Measurements from ENCODE around the gene DPEP2. TPM values are rescaled to one million over a fixed set of nuclear protein-coding genes. Genes with fewer than 3 reads are reported as not detected.
A peak's percentile ranks its signal among the peaks of the same experiment; 100 is the strongest.

Gene DPEP2
- total and polyA plus RNA-seq, 2 experiments from 2014 or later, result not detected

GRCh38 chr16:67948015-67948414 is 51.3 kb downstream of the DPEP2 start:
- Mint-ChIP-seq H3K36me3 (ENCODE audit: low read depth) (peaks cover 40% of the 10 kb centered on the region), H3K4me1 (no peaks in the 10 kb centered on the region), H3K27me3 (ENCODE audit: insufficient read depth, low read depth, poor library complexity) (peaks cover 4% of the 10 kb centered on the region), H3K4me3 (no peak overlapping the region), H3K27ac (no peak overlapping the region), H3K9me3 (no peaks in the 10 kb centered on the region)
- Histone ChIP-seq H3K9me2 (ENCODE audit: insufficient read depth) (no peaks in the 10 kb centered on the region), H3K27me3 (ENCODE audit: insufficient read depth) (no peaks in the 10 kb centered on the region), H3K27ac (ENCODE audit: low read depth) (no peak overlapping the region), H3K4me1 (ENCODE audit: insufficient read depth) (no peaks in the 10 kb centered on the region), H3K4me3 (no peak overlapping the region), H3K4me2 (no peak overlapping the region), H2AFZ (no peak overlapping the region), H3K79me2 (replicated peaks; ENCODE audit: insufficient read depth) (no peaks in the 10 kb centered on the region), H3K36me3 (ENCODE audit: insufficient read depth) (peaks cover 13% of the 10 kb centered on the region; the same call in 1 of the 2 replicates), H4K20me1 (replicated peaks; ENCODE audit: insufficient read depth) (no peaks in the 10 kb centered on the region; the same call in 1 of the 2 replicates), H3F3A (replicated peaks; ENCODE audit: low read depth) (no peaks in the 10 kb centered on the region)
- DNase-seq (ENCODE audit: low spot score), result no peak
- TF ChIP-seq STAT1 (IDR thresholded peaks at IDR 0.05; ENCODE audit: unreplicated experiment), result no peak
- TF ChIP-seq POLR2AphosphoS5 (IDR thresholded peaks at IDR 0.05; ENCODE audit: low read depth), result 0 out of 2 replicates have a peak, but pooled peaks have one; percentile 13
- no peak for ATAC-seq

- peaks cover 38% of the 10 kb centered on the region for H3K36me3 Mint-ChIP-seq (ENCODE audit: low read depth)
- no peaks in the 10 kb centered on the region for H3K4me1 Mint-ChIP-seq
- no peak overlapping the region for H3K4me3 Mint-ChIP-seq
- no peak overlapping the region for H3K4me3 ChIP-seq
- no peaks in the 10 kb centered on the region for H3K9me3 Mint-ChIP-seq
- H3K4me2 ChIP-seq, result no peak overlapping the region
- H3K27me3 ChIP-seq (ENCODE audit: insufficient read depth), result no peaks in the 10 kb centered on the region
- peaks cover 13% of the 10 kb centered on the region; the same call in 1 of the 2 replicates for H3K36me3 ChIP-seq (ENCODE audit: insufficient read depth)
- no peak overlapping the region for H3K27ac ChIP-seq (ENCODE audit: low read depth)
- H2AFZ ChIP-seq, result no peak overlapping the region
- H4K20me1 ChIP-seq (replicated peaks; ENCODE audit: insufficient read depth), result peaks cover 2% of the 10 kb centered on the region
- H3K4me1 ChIP-seq (ENCODE audit: insufficient read depth), result no peaks in the 10 kb centered on the region
- ATAC-seq (no peak), DNase-seq (ENCODE audit: low spot score) (no peak)
- H3K27me3 Mint-ChIP-seq (ENCODE audit: insufficient read depth, low read depth, poor library complexity), result peaks cover 4% of the 10 kb centered on the region
- no peaks in the 10 kb centered on the region for H3K9me2 ChIP-seq (ENCODE audit: insufficient read depth)
- H3K27ac Mint-ChIP-seq, result no peak overlapping the region
- no peaks in the 10 kb centered on the region for H3K79me2 ChIP-seq (replicated peaks; ENCODE audit: insufficient read depth)
- peaks cover 6% of the 10 kb centered on the region for H3F3A ChIP-seq (replicated peaks; ENCODE audit: low read depth)
- TF ChIP-seq ZNF331 (CRISPR knock-in tag; IDR thresholded peaks at IDR 0.05; ENCODE audit: low read depth) (no peak), ZNF462 (CRISPR knock-in tag; IDR thresholded peaks at IDR 0.05) (no peak), JUNB (IDR thresholded peaks at IDR 0.05; ENCODE audit: unreplicated experiment) (no peak), EZH2phosphoT487 (IDR thresholded peaks at IDR 0.05; ENCODE audit: unreplicated experiment) (no peak), REST (IDR thresholded peaks at IDR 0.05; ENCODE audit: unreplicated experiment) (no peak), EZH2 (IDR thresholded peaks at IDR 0.05; ENCODE audit: low read depth, unreplicated experiment) (no peak), CTCF (conservative IDR thresholded peaks at IDR 0.05; ENCODE audit: low read depth in 2 of 2) (no peak), POLR2AphosphoS5 (IDR thresholded peaks at IDR 0.05; ENCODE audit: low read depth) (no peak)
These were observed 52.2 kb downstream of the DPEP2 start for GRCh38 chr16:67946966-67947558.

Data from GM23338 (cell line).